ENCODE data around the gene ZNF574.

DNA sequence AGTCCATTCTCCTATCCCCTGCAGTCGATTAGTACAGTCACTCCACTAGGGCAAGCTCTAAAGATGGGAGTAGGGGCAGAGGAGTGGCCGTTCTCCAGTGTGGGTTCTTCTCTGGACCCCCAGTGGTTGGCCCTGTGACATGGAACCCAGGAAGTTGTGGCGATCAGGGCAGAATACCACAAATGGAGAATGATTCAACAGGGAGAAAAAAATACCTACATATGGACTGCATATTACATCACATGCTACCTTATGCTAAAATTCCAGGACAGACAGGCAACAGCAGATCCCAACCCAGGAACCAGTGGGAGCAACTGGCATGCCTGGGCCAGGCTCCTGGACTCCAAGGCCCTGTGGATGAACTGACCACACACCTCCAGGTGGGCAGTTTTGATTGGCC, 35.8 kb downstream of the ZNF574 start:
- TF ChIP-seq EGR1 (IDR thresholded peaks at IDR 0.05; ENCODE audit: low read depth) (no peak), EZH2 (IDR thresholded peaks at IDR 0.05) (no peak), ZNF274 (IDR thresholded peaks at IDR 0.05; ENCODE audit: low read depth, low read length) (no peak), POLR2A (IDR thresholded peaks at IDR 0.05; ENCODE audit: borderline replicate concordance, extremely low read depth, insufficient read depth, insufficient read length) (no peak), FOSL1 (IDR thresholded peaks at IDR 0.05; ENCODE audit: low read depth) (no peak), EZH2phosphoT487 (IDR thresholded peaks at IDR 0.05; ENCODE audit: borderline replicate concordance) (no peak), RAD21 (IDR thresholded peaks at IDR 0.05; ENCODE audit: low read depth) (no peak), ZFX (IDR thresholded peaks at IDR 0.05) (no peak)
- TF ChIP-seq, protein P1, sequence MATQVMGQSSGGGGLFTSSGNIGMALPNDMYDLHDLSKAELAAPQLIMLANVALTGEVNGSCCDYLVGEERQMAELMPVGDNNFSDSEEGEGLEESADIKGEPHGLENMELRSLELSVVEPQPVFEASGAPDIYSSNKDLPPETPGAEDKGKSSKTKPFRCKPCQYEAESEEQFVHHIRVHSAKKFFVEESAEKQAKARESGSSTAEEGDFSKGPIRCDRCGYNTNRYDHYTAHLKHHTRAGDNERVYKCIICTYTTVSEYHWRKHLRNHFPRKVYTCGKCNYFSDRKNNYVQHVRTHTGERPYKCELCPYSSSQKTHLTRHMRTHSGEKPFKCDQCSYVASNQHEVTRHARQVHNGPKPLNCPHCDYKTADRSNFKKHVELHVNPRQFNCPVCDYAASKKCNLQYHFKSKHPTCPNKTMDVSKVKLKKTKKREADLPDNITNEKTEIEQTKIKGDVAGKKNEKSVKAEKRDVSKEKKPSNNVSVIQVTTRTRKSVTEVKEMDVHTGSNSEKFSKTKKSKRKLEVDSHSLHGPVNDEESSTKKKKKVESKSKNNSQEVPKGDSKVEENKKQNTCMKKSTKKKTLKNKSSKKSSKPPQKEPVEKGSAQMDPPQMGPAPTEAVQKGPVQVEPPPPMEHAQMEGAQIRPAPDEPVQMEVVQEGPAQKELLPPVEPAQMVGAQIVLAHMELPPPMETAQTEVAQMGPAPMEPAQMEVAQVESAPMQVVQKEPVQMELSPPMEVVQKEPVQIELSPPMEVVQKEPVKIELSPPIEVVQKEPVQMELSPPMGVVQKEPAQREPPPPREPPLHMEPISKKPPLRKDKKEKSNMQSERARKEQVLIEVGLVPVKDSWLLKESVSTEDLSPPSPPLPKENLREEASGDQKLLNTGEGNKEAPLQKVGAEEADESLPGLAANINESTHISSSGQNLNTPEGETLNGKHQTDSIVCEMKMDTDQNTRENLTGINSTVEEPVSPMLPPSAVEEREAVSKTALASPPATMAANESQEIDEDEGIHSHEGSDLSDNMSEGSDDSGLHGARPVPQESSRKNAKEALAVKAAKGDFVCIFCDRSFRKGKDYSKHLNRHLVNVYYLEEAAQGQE (IDR thresholded peaks at IDR 0.05; ENCODE audit: low read depth) = no peak
- TF ChIP-seq, protein P2, sequence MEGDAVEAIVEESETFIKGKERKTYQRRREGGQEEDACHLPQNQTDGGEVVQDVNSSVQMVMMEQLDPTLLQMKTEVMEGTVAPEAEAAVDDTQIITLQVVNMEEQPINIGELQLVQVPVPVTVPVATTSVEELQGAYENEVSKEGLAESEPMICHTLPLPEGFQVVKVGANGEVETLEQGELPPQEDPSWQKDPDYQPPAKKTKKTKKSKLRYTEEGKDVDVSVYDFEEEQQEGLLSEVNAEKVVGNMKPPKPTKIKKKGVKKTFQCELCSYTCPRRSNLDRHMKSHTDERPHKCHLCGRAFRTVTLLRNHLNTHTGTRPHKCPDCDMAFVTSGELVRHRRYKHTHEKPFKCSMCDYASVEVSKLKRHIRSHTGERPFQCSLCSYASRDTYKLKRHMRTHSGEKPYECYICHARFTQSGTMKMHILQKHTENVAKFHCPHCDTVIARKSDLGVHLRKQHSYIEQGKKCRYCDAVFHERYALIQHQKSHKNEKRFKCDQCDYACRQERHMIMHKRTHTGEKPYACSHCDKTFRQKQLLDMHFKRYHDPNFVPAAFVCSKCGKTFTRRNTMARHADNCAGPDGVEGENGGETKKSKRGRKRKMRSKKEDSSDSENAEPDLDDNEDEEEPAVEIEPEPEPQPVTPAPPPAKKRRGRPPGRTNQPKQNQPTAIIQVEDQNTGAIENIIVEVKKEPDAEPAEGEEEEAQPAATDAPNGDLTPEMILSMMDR (IDR thresholded peaks at IDR 0.05 in 2 of 3, conservative IDR thresholded peaks at IDR 0.05 in 1 of 3; ENCODE audit: borderline replicate concordance in 1 of 3, insufficient read depth in 1 of 3, low read depth in 2 of 3, low read length in 2 of 3) = no peak

Measured in HCT116 (cell line).